GM18520 (cell line): ENCODE data around the gene MUC2.

ENCODE experiments used
- ATAC-seq: cut with Tn5 transposase; IDR thresholded peaks from one replicate; pipeline ENCODE4 v1.9.1; 2021; ENCODE audit not compliant: unreplicated experiment

The MUC2 gene

GRCh38 chr11:1085440-1086170 lies 10.9 kb downstream of the MUC2 start:
- no peak for ATAC-seq

DNA sequence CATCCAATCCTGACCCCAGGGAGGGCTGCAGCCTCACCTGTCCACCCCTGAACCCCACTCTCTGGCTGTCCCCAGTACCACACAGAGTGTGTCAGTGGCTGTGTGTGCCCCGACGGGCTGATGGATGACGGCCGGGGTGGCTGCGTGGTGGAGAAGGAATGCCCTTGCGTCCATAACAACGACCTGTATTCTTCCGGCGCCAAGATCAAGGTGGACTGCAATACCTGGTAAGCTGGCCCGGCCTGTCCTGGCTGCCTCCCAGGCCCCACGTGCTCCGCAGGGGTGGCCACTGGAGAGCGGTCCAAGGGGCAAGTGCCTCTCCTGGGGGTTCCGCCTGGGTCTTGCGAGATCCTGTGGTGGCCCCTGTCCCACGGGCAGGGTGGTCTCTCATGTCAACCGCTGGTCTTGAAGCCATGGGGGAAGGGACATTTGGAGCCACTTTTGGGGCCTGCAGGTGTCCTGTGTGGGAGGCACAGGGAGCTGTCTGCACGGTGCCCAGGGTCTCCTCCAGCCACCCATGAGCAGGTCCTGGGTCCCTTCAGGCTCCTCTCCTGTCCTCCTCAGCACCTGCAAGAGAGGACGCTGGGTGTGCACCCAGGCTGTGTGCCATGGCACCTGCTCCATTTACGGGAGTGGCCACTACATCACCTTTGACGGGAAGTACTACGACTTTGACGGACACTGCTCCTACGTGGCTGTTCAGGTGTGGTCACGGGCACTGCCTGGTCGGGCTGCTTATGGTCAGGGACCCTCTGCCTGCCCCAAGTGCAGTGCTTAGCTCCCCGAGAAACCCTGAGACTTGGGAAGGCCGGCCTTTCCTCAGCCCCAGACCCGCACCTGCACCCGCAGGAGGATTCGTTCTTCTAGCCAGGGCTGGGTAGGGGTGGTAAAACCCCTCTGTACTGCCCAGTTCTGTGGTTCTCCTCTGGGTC lies 11.8 kb downstream of the MUC2 start:
- ATAC-seq: no peak

DNA sequence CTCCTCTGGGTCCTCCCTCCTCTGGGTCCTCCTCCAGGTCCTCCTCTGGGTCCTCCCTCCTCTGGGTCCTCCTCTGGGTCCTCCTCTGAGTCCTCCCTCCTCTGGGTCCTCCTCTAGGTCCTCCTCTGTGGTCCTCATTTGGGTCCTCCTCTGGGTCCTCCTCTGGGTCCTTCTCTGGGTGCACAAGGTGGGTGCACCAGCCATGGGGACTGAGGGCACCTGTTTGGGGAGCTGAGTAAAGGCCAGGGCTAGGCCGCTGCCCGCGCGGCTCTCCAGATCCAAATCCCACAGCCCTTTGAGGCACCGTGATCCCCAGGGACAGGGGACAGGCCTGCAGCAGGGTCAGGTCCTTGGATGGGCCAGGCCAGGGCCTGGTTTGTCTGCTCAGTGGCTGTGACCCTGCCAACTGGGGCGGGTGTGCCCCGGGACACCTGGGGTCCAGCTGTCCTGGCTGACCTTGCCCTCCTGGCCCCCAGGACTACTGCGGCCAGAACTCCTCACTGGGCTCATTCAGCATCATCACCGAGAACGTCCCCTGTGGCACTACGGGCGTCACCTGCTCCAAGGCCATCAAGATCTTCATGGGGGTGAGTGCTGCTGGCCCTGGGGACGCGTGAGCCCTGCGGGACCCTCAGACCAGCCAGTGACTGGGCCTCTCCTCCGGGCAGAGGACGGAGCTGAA lies 12.7 kb downstream of the MUC2 start:
- ATAC-seq: no peak

DNA sequence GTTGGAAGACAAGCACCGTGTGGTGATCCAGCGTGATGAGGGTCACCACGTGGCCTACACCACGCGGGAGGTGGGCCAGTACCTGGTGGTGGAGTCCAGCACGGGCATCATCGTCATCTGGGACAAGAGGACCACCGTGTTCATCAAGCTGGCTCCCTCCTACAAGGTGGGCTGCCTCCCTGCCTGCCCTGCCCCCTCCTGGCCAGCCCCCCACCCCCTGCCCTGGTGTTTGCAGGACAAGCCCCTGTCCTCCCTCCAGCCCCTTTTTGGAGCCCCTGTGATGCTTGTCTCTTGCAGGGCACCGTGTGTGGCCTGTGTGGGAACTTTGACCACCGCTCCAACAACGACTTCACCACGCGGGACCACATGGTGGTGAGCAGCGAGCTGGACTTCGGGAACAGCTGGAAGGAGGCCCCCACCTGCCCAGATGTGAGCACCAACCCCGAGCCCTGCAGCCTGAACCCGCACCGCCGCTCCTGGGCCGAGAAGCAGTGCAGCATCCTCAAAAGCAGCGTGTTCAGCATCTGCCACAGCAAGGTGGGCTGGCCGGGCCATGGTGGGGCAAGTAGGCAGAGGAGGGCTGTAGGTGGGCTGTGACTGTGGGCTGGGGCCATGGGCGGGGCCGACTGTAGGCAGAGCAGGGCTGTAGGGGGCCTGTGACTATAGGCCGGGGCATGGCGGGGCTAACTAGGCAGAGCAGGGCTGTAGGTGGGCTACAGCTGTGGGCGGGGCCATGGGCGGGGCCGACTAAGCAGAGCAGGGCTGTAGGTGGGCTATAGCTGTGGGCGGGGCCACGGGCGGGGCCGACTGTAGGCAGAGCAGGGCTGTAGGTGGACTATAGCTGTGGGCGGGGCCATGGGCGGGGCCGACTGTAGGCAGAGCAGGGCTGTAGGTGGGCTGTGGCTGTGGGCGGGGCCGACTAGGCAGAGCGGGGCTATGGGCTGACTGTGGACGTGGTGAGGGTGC lies 13.6 kb downstream of the MUC2 start:
- no peak for ATAC-seq

- ATAC-seq: no peak
Observed at GRCh38 chr11:1088927-1089737, 14.5 kb downstream of the MUC2 start.

GRCh38 chr11:1089738-1090599 lies 15.3 kb downstream of the MUC2 start:
- no peak for ATAC-seq

- no peak for ATAC-seq
Observed at GRCh38 chr11:1090600-1091331, 16.1 kb downstream of the MUC2 start.

DNA sequence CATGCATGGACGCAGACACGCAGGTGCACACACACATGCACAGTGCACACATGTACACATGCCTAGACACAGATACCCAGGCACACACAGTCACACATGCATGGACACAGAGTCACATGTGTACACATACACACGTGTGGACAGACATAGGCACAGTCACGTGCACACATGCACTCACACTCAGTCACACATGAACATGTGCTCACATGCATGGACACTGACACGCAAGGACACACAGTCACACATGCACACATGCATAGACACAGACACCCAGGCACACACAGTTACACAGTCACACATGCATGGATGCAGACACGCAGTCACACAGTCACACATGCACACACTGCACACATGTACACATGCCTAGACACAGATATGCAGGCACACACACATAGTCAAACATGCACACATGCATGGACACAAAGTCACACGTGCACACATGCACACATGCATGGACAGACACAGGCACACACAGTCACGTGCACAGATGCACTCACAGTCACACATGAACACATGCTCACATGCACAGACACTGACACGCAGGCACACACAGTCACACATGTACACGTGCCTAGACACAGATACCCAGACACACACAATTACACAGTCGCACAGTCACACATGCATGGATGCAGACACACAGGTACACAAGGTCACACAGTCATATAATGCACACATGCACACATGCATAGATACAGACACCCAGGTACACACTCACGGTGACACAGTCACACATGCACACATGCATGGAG lies 16.8 kb downstream of the MUC2 start:
- no peak for ATAC-seq

DNA sequence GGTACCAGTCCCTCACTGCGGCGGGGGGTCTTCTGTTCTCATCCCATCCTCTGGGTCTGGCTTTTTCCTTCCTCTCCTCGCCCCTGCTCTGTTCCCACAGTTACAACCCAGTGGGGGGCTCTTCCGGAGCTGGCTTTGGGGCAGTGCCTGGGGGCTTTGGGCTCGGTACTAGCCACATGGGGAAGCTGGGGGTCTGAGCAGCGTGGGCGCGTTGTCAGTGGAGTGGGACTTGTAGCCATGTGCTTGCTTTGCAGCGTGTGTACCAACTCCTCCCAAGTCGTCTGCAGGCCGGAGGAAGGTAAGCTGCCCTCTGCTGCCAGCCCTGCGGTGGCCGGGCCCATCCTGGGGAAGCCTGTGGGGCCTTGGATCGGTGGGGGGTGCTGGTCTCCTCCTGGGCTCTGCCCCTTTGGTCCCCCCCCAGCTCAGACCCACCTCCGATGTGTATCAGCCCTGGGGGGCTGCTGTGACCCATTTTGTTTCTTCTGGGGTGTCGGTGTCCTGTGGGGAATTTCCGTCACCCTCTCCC lies 17.5 kb downstream of the MUC2 start:
- ATAC-seq: no peak

DNA sequence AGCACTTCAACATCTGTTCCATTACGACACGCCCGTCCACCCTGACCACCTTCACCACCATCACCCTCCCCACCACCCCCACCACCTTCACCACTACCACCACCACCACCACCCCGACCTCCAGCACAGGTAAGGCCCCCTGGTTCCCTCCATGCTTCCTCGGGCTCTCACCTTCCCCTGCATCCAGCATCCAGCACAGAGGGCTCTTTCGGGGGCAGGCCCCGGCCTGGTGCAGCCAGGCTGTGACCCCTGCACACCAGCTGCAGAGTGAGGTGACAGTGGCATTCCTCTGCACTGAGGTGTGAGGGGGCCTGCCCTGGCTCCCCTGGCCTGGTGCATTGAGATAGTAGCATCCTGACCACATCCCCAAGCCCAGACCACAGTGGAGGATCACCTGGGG lies 18.2 kb downstream of the MUC2 start:
- no peak for ATAC-seq

- no peak for ATAC-seq
Observed at GRCh38 chr11:1099519-1100355, 25.1 kb downstream of the MUC2 start.

DNA sequence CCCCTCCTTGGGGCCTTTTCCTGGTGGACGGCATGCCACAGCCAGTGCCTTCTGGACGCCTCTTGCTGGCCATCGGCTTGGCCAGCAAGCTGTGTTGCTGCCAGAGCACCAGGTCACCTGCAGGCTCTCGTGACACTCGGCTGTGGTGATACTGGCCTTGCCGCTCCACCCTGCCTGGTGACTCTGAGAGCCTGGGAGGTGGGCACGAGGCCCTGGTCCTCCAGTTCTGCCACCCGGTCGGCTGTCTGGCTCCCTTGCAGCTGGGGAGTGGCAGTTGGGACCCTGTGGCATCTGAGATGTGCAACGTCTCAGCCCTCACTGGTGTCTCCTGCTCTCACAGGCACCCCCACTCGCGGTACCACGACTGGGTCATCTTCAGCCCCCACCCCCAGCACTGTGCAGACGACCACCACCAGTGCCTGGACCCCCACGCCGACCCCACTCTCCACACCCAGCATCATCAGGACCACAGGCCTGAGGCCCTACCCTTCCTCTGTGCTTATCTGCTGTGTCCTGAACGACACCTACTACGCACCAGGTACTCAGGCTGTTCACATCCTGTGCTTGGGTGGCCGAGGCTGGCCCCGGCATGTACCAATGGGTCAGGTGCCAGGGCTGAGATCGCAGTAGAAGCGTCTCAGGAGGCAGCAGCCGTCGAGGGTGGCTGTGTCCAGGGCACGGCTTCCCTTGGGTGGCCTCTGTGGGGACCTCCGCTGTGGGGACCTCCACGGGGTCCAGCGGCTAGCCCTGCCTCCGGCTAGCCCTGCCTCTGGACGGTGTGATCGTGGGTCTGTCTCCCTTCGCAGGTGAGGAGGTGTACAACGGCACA lies 26.0 kb downstream of the MUC2 start:
- no peak for ATAC-seq

- ATAC-seq: no peak
Observed at GRCh38 chr11:1101318-1102089, 26.8 kb downstream of the MUC2 start.

- ATAC-seq: no peak
Observed at GRCh38 chr11:1102221-1102971, 27.7 kb downstream of the MUC2 start.
